ENCODE results near the gene MGAT5.
"Not testable (repeated sequence)": the region's sequence is repeated elsewhere in the genome, so short reads cannot be mapped to it uniquely, and the experiment has no call there.

- TF ChIP-seq, protein P1, sequence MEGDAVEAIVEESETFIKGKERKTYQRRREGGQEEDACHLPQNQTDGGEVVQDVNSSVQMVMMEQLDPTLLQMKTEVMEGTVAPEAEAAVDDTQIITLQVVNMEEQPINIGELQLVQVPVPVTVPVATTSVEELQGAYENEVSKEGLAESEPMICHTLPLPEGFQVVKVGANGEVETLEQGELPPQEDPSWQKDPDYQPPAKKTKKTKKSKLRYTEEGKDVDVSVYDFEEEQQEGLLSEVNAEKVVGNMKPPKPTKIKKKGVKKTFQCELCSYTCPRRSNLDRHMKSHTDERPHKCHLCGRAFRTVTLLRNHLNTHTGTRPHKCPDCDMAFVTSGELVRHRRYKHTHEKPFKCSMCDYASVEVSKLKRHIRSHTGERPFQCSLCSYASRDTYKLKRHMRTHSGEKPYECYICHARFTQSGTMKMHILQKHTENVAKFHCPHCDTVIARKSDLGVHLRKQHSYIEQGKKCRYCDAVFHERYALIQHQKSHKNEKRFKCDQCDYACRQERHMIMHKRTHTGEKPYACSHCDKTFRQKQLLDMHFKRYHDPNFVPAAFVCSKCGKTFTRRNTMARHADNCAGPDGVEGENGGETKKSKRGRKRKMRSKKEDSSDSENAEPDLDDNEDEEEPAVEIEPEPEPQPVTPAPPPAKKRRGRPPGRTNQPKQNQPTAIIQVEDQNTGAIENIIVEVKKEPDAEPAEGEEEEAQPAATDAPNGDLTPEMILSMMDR (IDR thresholded peaks at IDR 0.05; ENCODE audit: low read length), result not testable (repeated sequence)
- not testable (repeated sequence) for TF ChIP-seq EZH2 (IDR thresholded peaks at IDR 0.05; ENCODE audit: borderline replicate concordance, low read length)
These were observed 40.7 kb downstream of the MGAT5 start for GRCh38 chr2:134294598-134294997.
